ENCODE results near the gene SP110.

DNA sequence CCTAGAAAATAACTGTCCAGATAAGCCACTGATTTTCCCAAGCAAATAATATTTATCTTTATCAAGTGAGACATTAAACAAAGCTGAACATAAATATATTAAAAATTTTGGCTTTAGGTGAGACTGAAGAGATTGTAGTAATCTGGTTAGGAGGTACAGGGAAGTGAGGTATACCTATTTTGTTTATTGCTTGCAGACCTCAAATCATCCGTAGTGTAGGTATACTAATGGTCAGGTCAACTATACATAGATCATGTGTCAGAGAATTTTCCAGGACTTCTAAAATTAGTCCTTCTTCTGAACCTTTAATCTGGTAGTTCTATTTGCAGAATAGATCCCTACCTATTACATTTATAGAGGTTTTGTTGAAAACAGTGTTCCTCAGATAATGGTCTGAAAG, 47.3 kb upstream of the SP110 start:
- TF ChIP-seq, protein P1, sequence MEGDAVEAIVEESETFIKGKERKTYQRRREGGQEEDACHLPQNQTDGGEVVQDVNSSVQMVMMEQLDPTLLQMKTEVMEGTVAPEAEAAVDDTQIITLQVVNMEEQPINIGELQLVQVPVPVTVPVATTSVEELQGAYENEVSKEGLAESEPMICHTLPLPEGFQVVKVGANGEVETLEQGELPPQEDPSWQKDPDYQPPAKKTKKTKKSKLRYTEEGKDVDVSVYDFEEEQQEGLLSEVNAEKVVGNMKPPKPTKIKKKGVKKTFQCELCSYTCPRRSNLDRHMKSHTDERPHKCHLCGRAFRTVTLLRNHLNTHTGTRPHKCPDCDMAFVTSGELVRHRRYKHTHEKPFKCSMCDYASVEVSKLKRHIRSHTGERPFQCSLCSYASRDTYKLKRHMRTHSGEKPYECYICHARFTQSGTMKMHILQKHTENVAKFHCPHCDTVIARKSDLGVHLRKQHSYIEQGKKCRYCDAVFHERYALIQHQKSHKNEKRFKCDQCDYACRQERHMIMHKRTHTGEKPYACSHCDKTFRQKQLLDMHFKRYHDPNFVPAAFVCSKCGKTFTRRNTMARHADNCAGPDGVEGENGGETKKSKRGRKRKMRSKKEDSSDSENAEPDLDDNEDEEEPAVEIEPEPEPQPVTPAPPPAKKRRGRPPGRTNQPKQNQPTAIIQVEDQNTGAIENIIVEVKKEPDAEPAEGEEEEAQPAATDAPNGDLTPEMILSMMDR (IDR thresholded peaks at IDR 0.05), result no peak
- TF ChIP-seq POLR2A (IDR thresholded peaks at IDR 0.05), result no peak
